ENCODE measurements around the gene RTL3. TPM values are rescaled to one million over a fixed set of nuclear protein-coding genes. Genes with fewer than 3 reads are reported as not detected.

RTL3 gene
- total RNA-seq, 2 donors from 2014 or later, result 0.32 TPM; not detected in 1

GRCh38 chrX:78622831-78623230 is 36.3 kb downstream of the RTL3 start:
- TF ChIP-seq POLR2AphosphoS5 (IDR thresholded peaks at IDR 0.05), result no peak
- TF ChIP-seq CTCF (IDR thresholded peaks at IDR 0.05), result no peak
- no peak overlapping the region for H3K4me3 ChIP-seq
- no peaks in the 10 kb centered on the region for H3K4me1 ChIP-seq (replicated peaks)
- intact Hi-C loops (cut with DNase I), result no loop called here
- no peak for DNase-seq (ENCODE audit: low spot score)
- no peak overlapping the region for H3K27ac ChIP-seq
- WGBS, result 50% methylated on average over 1 of the region's 1 CpG
- no peaks in the 10 kb centered on the region for H3K9me3 ChIP-seq
- H3K27me3 ChIP-seq (replicated peaks; ENCODE audit: insufficient read depth), result no peaks in the 10 kb centered on the region
- H3K36me3 ChIP-seq, result no peaks in the 10 kb centered on the region

- TF ChIP-seq CTCF (IDR thresholded peaks at IDR 0.05), result no peak
- no peak for TF ChIP-seq POLR2A (IDR thresholded peaks at IDR 0.05)
- TF ChIP-seq POLR2AphosphoS5 (IDR thresholded peaks at IDR 0.05), result no peak
- no peaks in the 10 kb centered on the region for H3K4me1 ChIP-seq (replicated peaks)
- WGBS, result 35% methylated on average over 3 of the region's 3 CpGs
- intact Hi-C loops (cut with DNase I), result no loop called here
- H3K36me3 ChIP-seq, result no peaks in the 10 kb centered on the region
- H3K27me3 ChIP-seq (replicated peaks; ENCODE audit: insufficient read depth), result no peaks in the 10 kb centered on the region
- H3K4me3 ChIP-seq, result no peak overlapping the region
- H3K27ac ChIP-seq, result no peak overlapping the region
- H3K9me3 ChIP-seq, result no peaks in the 10 kb centered on the region
- no peak for DNase-seq (ENCODE audit: low spot score)
Observed at GRCh38 chrX:78619834-78620233, 39.3 kb downstream of the RTL3 start.

DNA sequence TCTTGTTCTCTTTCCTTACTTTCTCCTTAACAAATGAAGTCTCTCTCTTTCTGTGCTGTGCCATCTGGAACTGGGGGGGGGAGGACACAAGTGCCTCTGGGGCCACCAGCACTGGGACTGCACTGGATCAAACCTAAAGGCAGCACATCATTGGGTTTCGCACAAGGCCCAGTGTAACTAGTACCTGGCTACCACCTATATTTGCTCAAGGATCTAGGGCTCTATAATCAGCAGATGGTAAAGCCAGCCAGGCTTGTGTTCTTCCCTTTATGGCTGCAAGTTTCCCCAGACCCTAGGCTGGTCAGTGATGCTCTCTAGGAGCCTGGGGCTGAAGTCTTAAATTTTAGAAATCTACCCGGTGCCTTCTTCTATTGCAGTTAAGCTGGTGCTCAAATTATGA is 40.1 kb downstream of the RTL3 start:
- Histone ChIP-seq H3K36me3 (no peaks in the 10 kb centered on the region), H3K4me3 (no peak overlapping the region), H3K27ac (no peak overlapping the region), H3K4me1 (replicated peaks) (no peaks in the 10 kb centered on the region), H3K9me3 (no peaks in the 10 kb centered on the region), H3K27me3 (replicated peaks; ENCODE audit: insufficient read depth) (no peaks in the 10 kb centered on the region)
- no peak for TF ChIP-seq CTCF (IDR thresholded peaks at IDR 0.05)
- no peak for TF ChIP-seq POLR2AphosphoS5 (IDR thresholded peaks at IDR 0.05)
- TF ChIP-seq POLR2A (IDR thresholded peaks at IDR 0.05), result no peak
- DNase-seq (ENCODE audit: low spot score), result no peak
- intact Hi-C loops (cut with DNase I), result no loop called here
- WGBS, result 100% methylated on average over 2 of the region's 2 CpGs

DNA sequence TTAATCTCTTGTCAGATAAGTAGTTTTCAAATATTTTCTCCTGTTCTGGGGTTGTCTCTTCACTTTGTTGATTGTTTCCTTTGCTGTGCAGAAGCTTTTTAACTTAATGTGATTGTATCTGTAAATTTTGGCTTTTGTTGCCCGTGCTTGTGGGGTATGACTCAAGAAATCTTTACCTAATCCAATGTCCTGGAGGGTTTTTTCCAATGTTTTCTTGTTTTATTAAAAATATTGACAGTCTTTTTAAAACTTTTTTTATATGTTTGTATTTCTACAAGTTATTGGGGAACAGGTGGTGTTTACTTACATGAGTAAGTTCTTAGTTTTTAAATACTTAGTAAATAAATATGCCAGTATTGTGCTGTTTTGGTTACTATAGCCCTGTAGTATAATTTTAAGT is 44.9 kb downstream of the RTL3 start:
- no peak for TF ChIP-seq POLR2AphosphoS5 (IDR thresholded peaks at IDR 0.05)
- TF ChIP-seq CTCF (IDR thresholded peaks at IDR 0.05), result no peak
- TF ChIP-seq POLR2A (IDR thresholded peaks at IDR 0.05), result no peak
- H3K36me3 ChIP-seq, result no peaks in the 10 kb centered on the region
- H3K27ac ChIP-seq, result no peak overlapping the region
- no peaks in the 10 kb centered on the region for H3K4me1 ChIP-seq (replicated peaks)
- intact Hi-C loops (cut with DNase I), result no loop called here
- no peaks in the 10 kb centered on the region for H3K9me3 ChIP-seq
- no peak for DNase-seq (ENCODE audit: low spot score)
- H3K27me3 ChIP-seq (replicated peaks; ENCODE audit: insufficient read depth), result no peaks in the 10 kb centered on the region
- H3K4me3 ChIP-seq, result no peak overlapping the region
- WGBS, result 25% methylated on average over 1 of the region's 1 CpG

Other genes with a start within 250 kb of the RTL3 start
- 1 to 10 TPM in 1 of 2 donors, not detected in 1; 1.0 TPM for gene LPAR4, start 88.4 kb upstream of the RTL3 start, total RNA-seq

All from prostate gland (tissue), 2 donors.